A549 (cell line): Measurements from ENCODE around the gene HEATR1. TPM values are rescaled to one million over a fixed set of nuclear protein-coding genes. Genes with fewer than 3 reads are reported as not detected.

Source experiments
- ATAC-seq, 2 experiments: fragments of 200-7000 bp in 1 of 2; fragments of >200 bp in 1 of 2; cut with Nextera tagmentation in 1 of 2; cut with Tn5 transposase in 1 of 2; 3 replicates each; pipeline versions ENCODE4 v1.8.0 to v1.9.1; 2018 to 2020; ENCODE audit warnings: mild to moderate bottlenecking in 1 of 2, moderate library complexity in 1 of 2
- CTCF ChIA-PET: fragments of 300-600 bp; sonication (Branson Sonifier 250); formaldehyde crosslinking; extraction: SDS; loops from one replicate; lab custom pipeline; 2021; ENCODE audit warnings: antibody characterized with exemption, inconsistent platforms; lab: Yijun Ruan, JAX
- POLR2A ChIA-PET: fragments of 350-600 bp; formaldehyde crosslinking; extraction: SDS; loops from one replicate; lab custom pipeline; 2021; ENCODE audit warnings: antibody characterized with exemption, inconsistent platforms; lab: Yijun Ruan, JAX
- DNase-seq, 2 experiments: peaks; one replicate each; pipeline versions ENCODE4 v3.0.0 to v3.0.0-alpha.2; 2011 to 2016; ENCODE audit warnings: low read depth in 1 of 2, low spot score in 1 of 2
- FAIRE-seq: peaks from 2 replicates; lab custom pipeline; 2011; peaks lifted over from hg19 to GRCh38; lab: Jason Lieb, UNC
- H3K27ac ChIP-seq, 2 experiments: fragments of >200 bp; sonication (Bioruptor Twin); formaldehyde crosslinking; 3 replicates each; pipeline ENCODE4 v1.5.1; 2016 to 2017
- H3K4me1 ChIP-seq: fragments of >200 bp; sonication (Bioruptor Twin); formaldehyde crosslinking; 3 replicates; pipeline ENCODE4 v1.6.1; 2016
- H3K4me2 ChIP-seq: fragments of >200 bp; sonication (Bioruptor Twin); formaldehyde crosslinking; 3 replicates; pipeline ENCODE4 v1.6.1; 2016
- H3K4me3 ChIP-seq: fragments of >200 bp; sonication (Bioruptor Twin); formaldehyde crosslinking; 3 replicates; pipeline ENCODE4 v1.5.1; 2016
- H3K9me3 ChIP-seq: fragments of >200 bp; sonication (Bioruptor Twin); formaldehyde crosslinking; 3 replicates; pipeline ENCODE4 v1.6.1; 2016
- ATOH8 ChIP-seq: fragments of 250-450 bp; sonication (Bioruptor Pico); IDR thresholded peaks from 2 replicates; pipeline ENCODE4 v1.5.0; 2020; ENCODE audit warnings: low read depth, mild to moderate bottlenecking, moderate library complexity
- CBX8 ChIP-seq: fragments of 200-600 bp; sonication (generic); IDR thresholded peaks from 2 replicates; pipeline ENCODE4 v1.6.1; 2016
- CEBPB ChIP-seq, 2 experiments: fragments of >200 bp in 1 of 2; sonication (Bioruptor Twin) in 1 of 2; formaldehyde crosslinking in 1 of 2; IDR thresholded peaks; 2 replicates each; pipeline ENCODE4 v1.6.1; 2012 to 2016
- CHD2 ChIP-seq: fragments of 150-350 bp; IDR thresholded peaks from 2 replicates; pipeline ENCODE4 v1.6.1; 2014; ENCODE audit warnings: low read length; ENCODE audit not compliant: partially characterized antibody
- CHD4 ChIP-seq: fragments of 200-600 bp; sonication (generic); IDR thresholded peaks from 2 replicates; pipeline ENCODE4 v1.6.1; 2016; ENCODE audit warnings: antibody characterized with exemption, mild to moderate bottlenecking, borderline replicate concordance
- CTCF ChIP-seq: fragments of >200 bp; sonication (Bioruptor Twin); formaldehyde crosslinking; IDR thresholded peaks from 3 replicates; pipeline ENCODE4 v1.5.1; 2016
- EHF ChIP-seq: fragments of 250-450 bp; sonication (Bioruptor Pico); IDR thresholded peaks from 2 replicates; pipeline ENCODE4 v1.5.0; 2020; ENCODE audit warnings: mild to moderate bottlenecking
- EHMT2 ChIP-seq: fragments of 200-600 bp; sonication (generic); IDR thresholded peaks from 2 replicates; pipeline ENCODE4 v1.6.1; 2016; ENCODE audit warnings: antibody characterized with exemption, low read depth, mild to moderate bottlenecking, moderate library complexity
- ESRRA ChIP-seq: fragments of 150-350 bp; IDR thresholded peaks from 2 replicates; pipeline ENCODE4 v1.6.1; 2014; ENCODE audit warnings: mild to moderate bottlenecking, low read length, borderline replicate concordance
- FOSB ChIP-seq: fragments of 250-450 bp; sonication (Bioruptor Pico); IDR thresholded peaks from 2 replicates; pipeline ENCODE4 v1.5.0; 2020; ENCODE audit warnings: mild to moderate bottlenecking, moderate library complexity
- GATA3 ChIP-seq: IDR thresholded peaks from 2 replicates; pipeline ENCODE4 v1.6.1; 2012; ENCODE audit warnings: borderline replicate concordance
- HDAC2 ChIP-seq: fragments of 200-600 bp; sonication (generic); IDR thresholded peaks from 2 replicates; pipeline ENCODE4 v1.6.1; 2016
- HOXA7 ChIP-seq: fragments of 250-450 bp; sonication (Bioruptor Pico); IDR thresholded peaks from 2 replicates; pipeline ENCODE4 v1.5.0; 2020; ENCODE audit warnings: mild to moderate bottlenecking, moderate library complexity
- HOXB13 ChIP-seq: fragments of 250-450 bp; sonication (Bioruptor Pico); IDR thresholded peaks from 2 replicates; pipeline ENCODE4 v1.5.0; 2020; ENCODE audit warnings: low read depth, mild to moderate bottlenecking, moderate library complexity
- HOXB5 ChIP-seq: fragments of 250-450 bp; sonication (Bioruptor Pico); IDR thresholded peaks from 2 replicates; pipeline ENCODE4 v1.5.0; 2020; ENCODE audit warnings: mild to moderate bottlenecking, moderate library complexity
- JUN ChIP-seq, 2 experiments: fragments of >200 bp; sonication (Bioruptor Twin); formaldehyde crosslinking; IDR thresholded peaks; 2 replicates in 1 of 2; 3 replicates in 1 of 2; pipeline ENCODE4 v1.6.1; 2016 to 2017
- KDM1A ChIP-seq: fragments of 200-600 bp; sonication (generic); IDR thresholded peaks from 2 replicates; pipeline ENCODE4 v1.6.1; 2016; ENCODE audit warnings: low read depth, mild to moderate bottlenecking
- KDM5A ChIP-seq: fragments of 200-600 bp; sonication (generic); IDR thresholded peaks from 2 replicates; pipeline ENCODE4 v1.6.1; 2016; ENCODE audit warnings: antibody characterized with exemption, mild to moderate bottlenecking
- MAX ChIP-seq: IDR thresholded peaks from 2 replicates; pipeline ENCODE4 v1.6.1; 2012
- POLR2A ChIP-seq: IDR thresholded peaks from 2 replicates; pipeline ENCODE4 v1.6.1; 2012; ENCODE audit warnings: mild to moderate bottlenecking, low read length
- RAD21 ChIP-seq, 2 experiments: fragments of >200 bp in 1 of 2; sonication (Bioruptor Twin) in 1 of 2; formaldehyde crosslinking in 1 of 2; IDR thresholded peaks in 1 of 2; conservative IDR thresholded peaks in 1 of 2; 2 replicates in 1 of 2; 3 replicates in 1 of 2; pipeline ENCODE4 v1.6.1; 2012 to 2018; ENCODE audit warnings: inconsistent platforms in 1 of 2
- RARB ChIP-seq: fragments of 250-450 bp; sonication (Bioruptor Pico); IDR thresholded peaks from 2 replicates; pipeline ENCODE4 v1.8.0; 2021; ENCODE audit warnings: mild to moderate bottlenecking, moderate library complexity
- RCOR1 ChIP-seq: fragments of 150-350 bp; IDR thresholded peaks from 2 replicates; pipeline ENCODE4 v1.6.1; 2014; ENCODE audit warnings: antibody characterized with exemption, low read length, low read depth
- RFX5 ChIP-seq: fragments of 450-650 bp; IDR thresholded peaks from 2 replicates; pipeline ENCODE4 v1.7.1; 2014; ENCODE audit warnings: antibody characterized with exemption, mild to moderate bottlenecking, moderate library complexity
- RNF2 ChIP-seq: fragments of 200-600 bp; sonication (generic); IDR thresholded peaks from 2 replicates; pipeline ENCODE4 v1.6.1; 2016; ENCODE audit warnings: low read depth, mild to moderate bottlenecking, antibody characterized with exemption, moderate library complexity, borderline replicate concordance
- ZSCAN20 ChIP-seq: fragments of 250-450 bp; sonication (Bioruptor Pico); IDR thresholded peaks from 2 replicates; pipeline ENCODE4 v1.8.0; 2022; ENCODE audit warnings: mild to moderate bottlenecking, moderate library complexity
- WGBS: methylation state at CpG from one replicate; pipeline ENCODE4 v1.1.6; 2017; ENCODE audit errors: missing lambda C conversion rate; 5-methylcytosine and 5-hydroxymethylcytosine counted together
- polyA plus RNA-seq, 4 experiments: library from polyadenylated mRNA; depleted of rRNA in 3 of 4; stranded (reverse); fragments of >200 nt; fragmentation: RNase III in 1 of 4; extraction: RNeasy Plus Mini Kit Qiagen cat#74134 plus additional on column Dnase treatment in 1 of 4; gene quantifications; 2 replicates in 3 of 4; 3 replicates in 1 of 4; pipeline ENCODE4 v1.2.3, GENCODE V29; 2011 to 2017
- TF ChIP-seq, protein P1 (sequence below): IDR thresholded peaks from 2 replicates; pipeline ENCODE4 v1.6.1; 2012
- TF ChIP-seq, protein P2 (sequence below): fragments of 250-450 bp; sonication (Bioruptor Pico); IDR thresholded peaks from 2 replicates; pipeline ENCODE4 v1.5.0; 2021; ENCODE audit warnings: mild to moderate bottlenecking, moderate library complexity, borderline replicate concordance

Gene HEATR1
- polyA plus RNA-seq, 2 of the 4 experiments (the other 2 are of a cell fraction): 22.3 to 50.1 TPM

- TF ChIP-seq CTCF: no peak
- TF ChIP-seq HDAC2: no peak
- no peak for TF ChIP-seq HOXB5
- no peak for TF ChIP-seq MAX
- TF ChIP-seq CHD2: no peak
- no peak for TF ChIP-seq FOSB (CRISPR knock-in tag)
- TF ChIP-seq HOXB13 (CRISPR knock-in tag): no peak
- no peak for TF ChIP-seq JUN (IDR thresholded peaks at IDR 0.05)
- no peak for TF ChIP-seq CHD4
- TF ChIP-seq, protein P1, sequence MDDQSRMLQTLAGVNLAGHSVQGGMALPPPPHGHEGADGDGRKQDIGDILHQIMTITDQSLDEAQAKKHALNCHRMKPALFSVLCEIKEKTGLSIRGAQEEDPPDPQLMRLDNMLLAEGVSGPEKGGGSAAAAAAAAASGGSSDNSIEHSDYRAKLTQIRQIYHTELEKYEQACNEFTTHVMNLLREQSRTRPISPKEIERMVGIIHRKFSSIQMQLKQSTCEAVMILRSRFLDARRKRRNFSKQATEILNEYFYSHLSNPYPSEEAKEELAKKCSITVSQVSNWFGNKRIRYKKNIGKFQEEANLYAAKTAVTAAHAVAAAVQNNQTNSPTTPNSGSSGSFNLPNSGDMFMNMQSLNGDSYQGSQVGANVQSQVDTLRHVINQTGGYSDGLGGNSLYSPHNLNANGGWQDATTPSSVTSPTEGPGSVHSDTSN: no peak
- TF ChIP-seq KDM5A: no peak
- TF ChIP-seq RARB: no peak
- no peak for TF ChIP-seq RFX5
- ATAC-seq (peak in 1 of 2 experiments; percentile 49; a peak in 2 of 6 replicates), DNase-seq (no peak), FAIRE-seq (no peak)
- Histone ChIP-seq H3K27ac (peak overlapping the region; percentile 13 to 52; a peak in 5 of 6 replicates), H3K4me3 (no peak overlapping the region), H3K4me1 (peaks cover 31% of the 10 kb centered on the region), H3K9me3 (no peaks in the 10 kb centered on the region), H3K4me2 (peak overlapping the region; percentile 74)
- ChIA-PET CTCF (interaction anchor here (0.9 to 1.8 kb wide), 5 partner anchors 7 to 411 kb away, joined by 3 to 5 read pairs (median 4); no protein-coding TSS in a partner anchor), POLR2A (no interaction called here)
- 60% methylated on average over 4 of the region's 4 CpGs for WGBS
Measured at GRCh38 chr1:236515443-236515958, 88.8 kb downstream of the HEATR1 start.

DNA sequence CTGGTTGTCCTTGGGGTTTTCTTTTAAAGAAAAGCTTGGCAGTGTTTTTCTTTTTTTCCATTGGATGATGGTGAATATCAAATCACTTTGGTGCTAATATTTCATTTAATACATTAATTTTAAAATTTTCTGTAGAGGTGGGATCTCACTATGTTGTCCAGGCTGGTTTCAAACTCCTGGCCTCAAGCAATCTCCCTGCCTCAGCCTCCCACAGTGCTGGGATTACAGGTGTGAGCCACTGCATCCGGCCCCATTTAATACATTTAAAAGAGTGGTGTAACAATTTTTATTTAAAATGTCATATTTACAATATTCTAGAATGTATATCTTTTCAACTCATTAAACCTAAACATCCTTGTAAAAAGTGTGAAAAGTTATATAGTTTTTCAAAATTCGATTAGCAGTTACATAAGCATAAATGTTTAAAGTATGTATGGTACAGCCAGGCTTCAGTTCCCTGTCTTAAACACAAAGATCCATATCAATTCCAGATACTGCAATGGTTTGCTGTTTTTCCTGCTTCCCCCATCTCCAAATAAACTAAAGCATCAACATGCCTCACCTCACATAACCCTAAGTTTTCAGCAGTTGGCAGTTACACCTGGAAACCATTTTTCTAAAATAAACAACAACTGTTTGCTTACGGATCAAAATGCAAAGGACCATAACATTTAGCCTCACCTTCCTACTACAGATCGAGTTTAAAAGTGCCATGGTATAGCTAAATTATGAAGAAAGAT lies 89.4 kb downstream of the HEATR1 start:
- CTCF ChIA-PET: interaction anchor here (0.9 to 1.8 kb wide), 2 partner anchors 25 to 406 kb away, joined by 3 to 4 read pairs; no protein-coding TSS in a partner anchor
- FAIRE-seq (peak; percentile 43), ATAC-seq (peak in 1 of 2 experiments; percentile 8; a peak in 1 of 6 replicates)

DNA sequence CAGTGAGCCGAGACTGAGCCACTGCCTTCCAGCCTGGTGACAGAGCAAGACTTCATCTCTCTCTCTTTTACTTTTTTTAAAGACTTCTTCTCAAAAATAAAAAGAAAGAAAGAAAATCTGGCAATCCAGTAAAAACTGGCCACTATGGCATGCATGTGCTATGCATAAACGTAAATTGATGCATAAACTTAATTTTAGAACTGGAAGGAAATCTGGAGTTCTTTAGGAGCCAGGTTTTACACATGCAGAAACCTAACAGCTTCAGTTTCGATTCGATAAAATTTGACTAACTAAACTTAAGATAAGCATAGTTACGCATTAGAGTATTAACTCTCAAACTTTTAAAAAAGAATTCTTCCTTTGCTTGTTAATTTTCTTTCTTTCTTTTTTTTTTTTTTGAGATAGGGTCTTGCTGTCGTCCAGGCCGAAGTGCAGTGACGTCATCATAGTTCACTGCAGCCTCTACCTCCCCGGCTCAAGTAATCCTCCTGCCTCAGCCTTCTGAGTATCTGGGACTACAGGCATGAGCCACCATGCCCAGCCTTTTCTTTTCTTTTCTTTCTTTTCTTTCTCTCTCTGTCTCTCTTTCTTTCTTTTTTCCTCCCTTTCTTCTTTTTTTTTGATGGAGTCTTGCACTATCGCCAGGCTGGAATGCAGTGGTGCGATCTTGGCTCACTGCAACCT lies 92.4 kb downstream of the HEATR1 start:
- Histone ChIP-seq H3K4me3 (no peak overlapping the region), H3K4me2 (no peak overlapping the region), H3K27ac (no peak overlapping the region), H3K4me1 (peaks cover 23% of the 10 kb centered on the region; the same call in 2 of the 3 replicates), H3K9me3 (no peaks in the 10 kb centered on the region)
- DNase-seq (no peak), FAIRE-seq (no peak), ATAC-seq (no peak)
- CTCF ChIA-PET: interaction anchor here (0.9 kb wide), 1 partner anchor 403 kb away, joined by 3 read pairs; no protein-coding TSS in a partner anchor
- WGBS: 82% methylated on average over 11 of the region's 11 CpGs
- POLR2A ChIA-PET: no interaction called here
- TF ChIP-seq, protein P2, sequence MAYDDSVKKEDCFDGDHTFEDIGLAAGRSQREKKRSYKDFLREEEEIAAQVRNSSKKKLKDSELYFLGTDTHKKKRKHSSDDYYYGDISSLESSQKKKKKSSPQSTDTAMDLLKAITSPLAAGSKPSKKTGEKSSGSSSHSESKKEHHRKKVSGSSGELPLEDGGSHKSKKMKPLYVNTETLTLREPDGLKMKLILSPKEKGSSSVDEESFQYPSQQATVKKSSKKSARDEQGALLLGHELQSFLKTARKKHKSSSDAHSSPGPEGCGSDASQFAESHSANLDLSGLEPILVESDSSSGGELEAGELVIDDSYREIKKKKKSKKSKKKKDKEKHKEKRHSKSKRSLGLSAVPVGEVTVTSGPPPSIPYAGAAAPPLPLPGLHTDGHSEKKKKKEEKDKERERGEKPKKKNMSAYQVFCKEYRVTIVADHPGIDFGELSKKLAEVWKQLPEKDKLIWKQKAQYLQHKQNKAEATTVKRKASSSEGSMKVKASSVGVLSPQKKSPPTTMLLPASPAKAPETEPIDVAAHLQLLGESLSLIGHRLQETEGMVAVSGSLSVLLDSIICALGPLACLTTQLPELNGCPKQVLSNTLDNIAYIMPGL (CRISPR knock-in tag): no peak
- TF ChIP-seq RARB (no peak), KDM1A (no peak), ZSCAN20 (no peak), GATA3 (no peak), EHF (CRISPR knock-in tag) (no peak), POLR2A (no peak), RNF2 (no peak), HOXA7 (no peak), RCOR1 (no peak), ESRRA (no peak), HOXB13 (CRISPR knock-in tag) (no peak), ATOH8 (no peak), CHD4 (no peak), EHMT2 (no peak)

More for the DNA sequence above, 89.4 kb downstream of the HEATR1 start:
- H3K9me3 ChIP-seq: no peaks in the 10 kb centered on the region
- peak overlapping the region in 1 of 2 experiments; percentile 52; a peak in 3 of 6 replicates for H3K27ac ChIP-seq
- DNase-seq: peak in 1 of 2 experiments; percentile 26
- H3K4me1 ChIP-seq: peaks cover 31% of the 10 kb centered on the region
- POLR2A ChIA-PET: no interaction called here
- peak overlapping the region; percentile 74 for H3K4me2 ChIP-seq
- WGBS: 30% methylated on average over 4 of the region's 4 CpGs
- TF ChIP-seq RAD21 (conservative IDR thresholded peaks at IDR 0.05 in 1 of 2, IDR thresholded peaks at IDR 0.05 in 1 of 2) (no peak), GATA3 (peak; percentile 46; the same call in 1 of the 2 replicates), CHD4 (no peak), CBX8 (no peak), CEBPB (IDR thresholded peaks at IDR 0.05) (no peak)
- H3K4me3 ChIP-seq: no peak overlapping the region
